ENCODE data around the gene DZIP3.

Gene DZIP3, protein sequence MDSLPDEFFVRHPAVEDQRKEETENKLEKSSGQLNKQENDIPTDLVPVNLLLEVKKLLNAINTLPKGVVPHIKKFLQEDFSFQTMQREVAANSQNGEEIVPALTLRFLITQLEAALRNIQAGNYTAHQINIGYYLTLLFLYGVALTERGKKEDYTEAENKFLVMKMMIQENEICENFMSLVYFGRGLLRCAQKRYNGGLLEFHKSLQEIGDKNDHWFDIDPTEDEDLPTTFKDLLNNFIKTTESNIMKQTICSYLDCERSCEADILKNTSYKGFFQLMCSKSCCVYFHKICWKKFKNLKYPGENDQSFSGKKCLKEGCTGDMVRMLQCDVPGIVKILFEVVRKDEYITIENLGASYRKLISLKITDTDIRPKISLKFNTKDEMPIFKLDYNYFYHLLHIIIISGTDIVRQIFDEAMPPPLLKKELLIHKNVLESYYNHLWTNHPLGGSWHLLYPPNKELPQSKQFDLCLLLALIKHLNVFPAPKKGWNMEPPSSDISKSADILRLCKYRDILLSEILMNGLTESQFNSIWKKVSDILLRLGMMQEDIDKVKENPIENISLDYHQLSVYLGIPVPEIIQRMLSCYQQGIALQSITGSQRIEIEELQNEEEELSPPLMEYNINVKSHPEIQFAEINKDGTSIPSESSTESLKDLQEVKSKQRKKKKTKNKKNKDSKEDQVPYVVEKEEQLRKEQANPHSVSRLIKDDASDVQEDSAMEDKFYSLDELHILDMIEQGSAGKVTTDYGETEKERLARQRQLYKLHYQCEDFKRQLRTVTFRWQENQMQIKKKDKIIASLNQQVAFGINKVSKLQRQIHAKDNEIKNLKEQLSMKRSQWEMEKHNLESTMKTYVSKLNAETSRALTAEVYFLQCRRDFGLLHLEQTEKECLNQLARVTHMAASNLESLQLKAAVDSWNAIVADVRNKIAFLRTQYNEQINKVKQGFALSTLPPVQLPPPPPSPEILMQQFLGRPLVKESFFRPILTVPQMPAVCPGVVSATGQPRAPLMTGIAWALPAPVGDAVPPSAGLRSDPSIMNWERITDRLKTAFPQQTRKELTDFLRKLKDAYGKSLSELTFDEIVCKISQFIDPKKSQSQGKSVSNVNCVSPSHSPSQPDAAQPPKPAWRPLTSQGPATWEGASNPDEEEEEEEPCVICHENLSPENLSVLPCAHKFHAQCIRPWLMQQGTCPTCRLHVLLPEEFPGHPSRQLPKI

DNA sequence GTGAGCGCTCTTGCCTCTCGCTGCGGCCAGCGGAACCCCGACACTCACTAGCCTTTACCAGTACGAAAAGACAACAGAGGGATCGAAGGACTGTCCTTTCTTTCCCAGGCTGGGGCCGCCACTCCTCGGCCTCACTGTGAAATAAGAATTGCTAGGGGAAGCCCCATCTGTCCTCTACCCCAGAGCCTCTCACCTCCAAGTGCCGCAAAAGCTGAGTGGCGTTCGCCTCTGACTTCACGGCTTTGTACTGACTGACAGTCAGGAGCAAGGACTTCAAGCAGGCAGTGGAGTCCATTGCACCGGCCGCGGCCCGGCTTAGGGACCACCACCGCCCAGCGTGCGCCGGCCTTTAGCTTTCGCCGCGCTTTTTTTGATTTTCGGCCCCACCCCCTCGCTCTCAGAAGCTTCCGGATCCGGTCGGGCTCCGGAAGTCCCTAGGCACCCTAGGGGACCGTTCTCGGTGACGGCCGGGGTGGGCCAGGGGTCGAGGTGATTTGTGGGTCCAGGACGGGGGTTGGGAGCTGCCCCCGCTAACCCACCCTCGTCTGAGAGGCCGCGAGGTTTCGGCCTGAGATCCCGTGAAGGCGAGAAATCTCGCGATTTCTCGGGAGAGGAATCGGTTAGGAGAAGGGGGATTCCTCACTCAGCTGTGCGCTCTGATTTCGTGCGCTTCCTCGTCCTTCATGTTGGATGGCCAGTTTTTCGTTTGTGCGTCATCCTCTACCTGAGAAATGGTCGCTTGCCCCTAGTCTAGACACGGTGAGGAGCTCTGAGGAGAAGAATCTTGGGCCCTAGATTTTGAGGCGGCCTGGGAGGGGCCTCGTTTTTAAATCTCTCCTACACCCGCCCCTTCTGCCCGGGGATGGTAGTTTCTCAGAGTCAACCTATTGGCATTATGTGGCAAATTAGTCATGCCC is at the start of gene DZIP3, which contains the start of gene CIP2A:
DZIP3 (plus strand) TSS at position 642 of the 917 bp plus-strand sequence. CDS start 15,685 bp downstream, outside the sequence.
CIP2A (minus strand) TSS at position 358 of the 917 bp plus-strand sequence; CDS start at position 295, 63 bp downstream.
- DNase-seq = peak; percentile 76 to 89

DNA sequence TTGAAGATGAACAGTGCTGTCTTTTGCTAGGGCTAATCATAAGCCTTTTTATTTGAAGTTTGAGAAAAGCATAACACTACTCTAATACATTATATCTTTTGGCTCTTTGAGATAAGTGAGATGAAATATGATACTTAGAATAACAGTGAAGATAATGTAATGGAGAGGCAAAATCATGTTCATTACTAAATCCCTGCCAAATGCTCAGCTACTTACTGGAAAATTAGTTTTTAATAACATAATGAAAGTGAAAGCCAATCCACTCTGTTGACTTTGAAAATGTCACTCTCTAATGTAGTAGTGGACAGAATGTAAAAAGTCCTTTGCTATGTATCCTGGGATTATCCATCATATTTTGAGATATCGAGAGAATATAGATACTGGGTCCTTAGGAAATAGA is 43.3 kb upstream of the DZIP3 start:
- no peak for DNase-seq

DNA sequence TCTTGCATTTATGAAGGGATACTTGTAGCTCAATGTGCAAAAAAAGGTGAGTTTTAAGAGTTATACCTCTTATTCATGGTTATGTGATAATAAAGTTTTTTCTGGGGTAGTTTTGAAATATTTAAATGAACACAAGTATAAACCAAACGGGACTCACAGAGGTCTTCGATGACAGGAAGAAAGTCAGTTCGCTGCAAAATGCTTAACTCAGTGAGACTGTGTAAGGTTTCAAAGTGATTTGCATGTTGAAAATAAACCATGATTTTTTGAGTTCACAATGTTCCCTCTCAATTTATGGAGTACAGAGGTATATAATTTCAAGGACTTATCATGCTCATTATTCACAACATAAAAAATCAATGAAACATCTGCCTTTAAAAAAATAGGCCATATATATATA is 42.8 kb upstream of the DZIP3 start:
- DNase-seq = no peak

DNA sequence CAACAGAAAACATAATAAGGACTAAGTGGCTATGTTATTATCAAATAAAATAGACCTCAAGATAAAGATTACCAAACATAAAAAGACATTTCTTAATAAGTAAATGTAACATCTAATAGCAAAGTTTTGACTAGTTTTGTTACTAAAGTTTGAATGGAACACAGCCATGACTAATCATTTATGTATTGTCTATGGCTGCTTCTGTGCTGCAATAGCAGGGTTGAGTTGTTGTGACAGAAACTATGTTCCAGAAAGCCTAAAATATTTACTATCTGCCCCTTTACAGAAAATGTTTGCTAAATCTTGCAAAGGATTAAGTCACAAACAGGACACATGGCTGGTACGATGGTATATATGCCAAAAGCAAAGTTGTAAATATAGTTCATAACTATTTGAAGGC is 41.2 kb upstream of the DZIP3 start:
- no peak for DNase-seq

DNA sequence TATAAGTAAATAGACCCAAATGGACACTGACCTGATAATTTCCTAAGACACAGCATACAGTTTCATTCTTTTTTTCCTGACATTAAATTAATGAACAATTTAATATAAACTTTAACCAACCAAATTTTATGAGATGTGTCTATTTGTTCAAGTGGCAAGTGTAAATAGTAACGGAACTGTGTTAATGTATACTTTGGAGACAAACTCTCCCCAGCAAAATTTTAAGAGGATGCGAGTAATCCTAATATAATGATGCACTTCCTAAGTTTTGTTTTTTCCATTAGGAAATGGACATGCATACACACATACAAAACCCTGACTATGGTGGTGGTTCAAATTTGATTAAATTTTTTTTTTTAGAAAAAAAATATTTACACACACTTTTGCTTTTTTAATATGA is 40.6 kb upstream of the DZIP3 start:
- DNase-seq = no peak

DNA sequence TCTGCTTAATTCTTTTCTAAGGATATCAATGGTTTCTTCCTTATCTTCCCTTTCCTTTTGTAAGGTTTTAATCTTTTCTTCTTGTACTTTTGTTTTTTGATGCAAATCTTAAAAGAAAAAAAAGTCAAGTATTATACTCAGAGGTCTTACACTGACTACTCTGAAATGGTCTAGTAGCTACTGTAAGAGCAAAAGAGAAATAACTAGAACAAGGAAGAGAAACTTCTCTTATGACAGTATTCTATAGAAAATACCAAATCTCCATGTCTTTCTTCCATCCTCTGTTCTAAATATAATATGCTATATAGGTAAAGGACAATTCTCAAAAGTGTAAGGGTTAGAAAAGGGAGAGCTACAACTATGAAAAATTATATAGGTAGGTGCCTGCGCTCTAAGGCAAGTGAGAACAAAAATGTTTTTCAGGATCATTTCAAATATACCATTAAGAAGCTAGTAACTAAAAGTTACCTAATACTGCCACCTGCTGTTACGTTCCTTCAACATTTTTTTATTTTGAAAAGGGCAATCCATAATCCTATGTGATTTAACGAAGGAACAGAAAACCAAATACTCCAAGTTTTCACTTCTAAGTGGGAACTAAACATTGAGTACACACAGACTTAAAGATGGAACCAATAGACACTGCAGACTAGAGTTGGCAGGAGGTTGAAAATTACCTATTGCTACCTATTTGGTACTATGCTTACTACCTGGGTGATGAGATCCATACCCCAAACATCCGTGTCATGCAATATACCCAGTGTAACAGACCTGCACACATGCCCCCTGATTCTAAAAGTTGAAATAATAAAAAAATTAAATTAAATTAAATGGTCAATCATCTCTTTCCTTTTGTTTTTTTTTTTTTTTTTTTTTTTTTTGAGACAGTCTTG is 37.0 kb upstream of the DZIP3 start:
- DNase-seq = peak in 1 of 2 experiments; percentile 40

DNA sequence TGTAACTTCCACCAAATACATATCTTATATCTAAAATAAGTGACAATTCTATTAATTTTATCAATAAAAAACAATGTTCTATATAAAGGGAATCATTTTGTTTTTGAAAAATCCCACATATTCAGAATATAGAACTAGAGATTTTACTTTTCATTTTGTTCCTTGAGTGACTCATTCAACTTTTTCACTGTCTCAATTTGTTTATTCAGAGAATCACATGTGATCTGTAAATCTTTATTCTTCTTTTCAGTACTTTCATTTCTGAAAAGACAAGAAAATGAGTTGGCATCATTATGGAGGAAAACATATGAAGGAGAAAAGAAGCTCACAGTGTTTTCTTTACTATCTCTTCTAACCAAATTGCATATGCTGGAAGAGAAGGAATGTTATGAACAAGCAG is 35.3 kb upstream of the DZIP3 start:
- no peak for DNase-seq

DNA sequence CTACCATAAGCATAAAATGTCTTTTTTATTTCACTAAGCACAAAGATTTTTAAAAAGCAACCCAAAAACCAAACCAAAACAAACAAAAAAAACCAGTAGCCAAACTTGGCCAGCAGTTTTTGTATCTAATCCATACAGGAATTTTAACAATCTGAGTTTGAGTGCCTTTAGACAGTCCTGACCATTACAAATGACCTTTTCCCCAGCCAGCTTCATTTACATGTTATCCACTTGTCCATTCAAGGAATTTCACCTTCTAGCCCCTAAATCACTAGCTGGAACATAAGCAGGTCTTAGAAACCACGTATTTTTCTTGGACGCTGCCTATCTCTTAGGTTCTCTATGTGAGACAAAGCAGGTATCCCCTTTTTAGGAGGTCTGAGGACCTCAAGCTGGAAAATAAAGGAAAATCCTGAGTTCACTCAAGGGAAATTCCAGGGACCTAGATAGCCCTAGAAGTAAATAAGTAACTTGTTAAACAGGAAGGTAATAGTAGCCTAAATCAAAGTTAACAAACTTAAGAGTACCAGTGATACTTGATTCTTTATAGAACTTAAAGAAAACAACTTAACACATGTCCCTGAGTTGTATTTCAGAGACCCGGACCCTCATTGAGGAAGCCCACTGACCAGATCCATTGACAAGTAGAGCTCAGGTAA is 34.5 kb upstream of the DZIP3 start:
- no peak for DNase-seq

DNA sequence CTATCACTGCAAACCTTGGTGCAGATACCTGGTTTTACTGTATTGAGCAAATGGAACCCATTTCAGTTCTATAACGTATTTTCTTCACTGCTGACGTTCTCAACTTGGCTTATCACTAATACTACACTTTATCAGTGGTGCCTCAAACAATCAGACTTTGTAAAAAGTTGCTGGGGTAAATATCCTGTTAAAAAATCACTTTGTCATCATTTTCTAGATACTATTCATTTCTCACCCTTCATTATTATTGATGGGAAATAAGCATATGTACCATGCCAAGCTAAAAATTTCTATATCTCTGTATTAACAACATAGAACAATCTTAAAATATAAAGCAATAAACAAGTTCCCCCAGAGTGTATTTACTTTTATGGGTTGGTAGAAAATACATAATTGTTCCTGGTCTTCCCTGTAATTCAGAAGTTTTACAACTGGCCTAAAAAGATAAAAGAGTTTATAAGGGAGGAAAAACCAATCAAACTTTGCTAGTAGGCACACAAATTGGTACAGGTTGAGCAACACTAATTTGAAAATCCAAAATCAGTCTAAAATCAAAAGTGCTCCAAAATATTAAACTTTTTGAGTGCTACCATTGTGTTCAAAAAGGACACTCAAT is 33.4 kb upstream of the DZIP3 start:
- DNase-seq = no peak

DNA sequence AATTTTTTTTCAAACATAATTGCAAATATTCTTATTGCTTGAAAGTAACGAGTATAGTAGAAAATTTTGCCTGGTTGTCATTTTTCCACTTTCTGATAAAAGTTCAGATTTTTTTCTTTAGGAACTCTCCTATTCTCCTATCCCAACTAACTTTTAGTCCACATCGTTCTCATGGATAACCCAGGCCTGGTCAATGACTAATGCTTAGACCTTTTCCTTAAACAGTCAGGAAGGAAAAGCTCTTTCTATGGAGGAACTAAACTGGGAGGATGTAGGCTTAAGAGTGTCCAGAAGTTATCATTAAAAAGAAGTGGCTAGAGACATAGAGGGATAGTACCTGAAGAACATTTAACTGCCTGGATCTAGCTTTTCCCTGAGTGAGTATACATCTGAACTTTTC is 27.0 kb upstream of the DZIP3 start:
- no peak for DNase-seq

DNA sequence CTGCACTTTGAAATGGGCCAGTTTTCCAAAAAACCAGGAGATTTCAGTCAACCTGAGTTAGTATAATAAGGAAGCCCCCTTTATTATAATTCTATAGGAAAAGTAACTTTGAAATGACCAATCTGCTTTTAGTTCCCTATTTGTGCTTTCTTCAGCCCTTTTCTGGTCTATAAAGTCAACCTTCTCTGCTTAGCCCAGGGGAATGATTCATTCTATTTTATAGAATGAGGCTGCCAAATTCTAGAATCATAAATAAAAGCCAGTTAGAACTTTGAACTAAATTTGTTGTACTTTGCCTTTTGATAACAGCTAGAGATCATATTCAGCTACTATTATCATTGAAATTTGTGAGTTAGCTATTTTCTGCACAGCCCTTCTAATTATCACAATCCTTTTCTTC is 25.0 kb upstream of the DZIP3 start:
- no peak for DNase-seq

DNA sequence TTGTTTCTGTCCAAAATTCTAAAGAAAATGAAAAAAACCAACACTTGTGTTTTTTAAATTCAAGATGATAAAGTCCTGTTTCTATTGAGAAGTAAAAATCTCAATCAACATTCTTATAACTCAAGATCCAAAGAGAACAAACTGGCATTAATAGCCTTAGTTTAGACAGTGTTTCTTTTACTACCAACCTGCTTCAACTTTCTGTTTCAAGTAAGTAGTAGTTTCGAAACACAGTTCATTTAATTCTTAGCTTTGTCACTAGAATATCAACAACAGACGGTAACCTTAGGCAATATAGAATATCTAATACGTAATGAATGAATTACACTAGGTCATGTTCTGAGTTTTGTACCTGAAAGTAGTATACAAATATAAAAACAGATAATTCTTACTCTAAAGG is 24.0 kb upstream of the DZIP3 start:
- DNase-seq = no peak

DNA sequence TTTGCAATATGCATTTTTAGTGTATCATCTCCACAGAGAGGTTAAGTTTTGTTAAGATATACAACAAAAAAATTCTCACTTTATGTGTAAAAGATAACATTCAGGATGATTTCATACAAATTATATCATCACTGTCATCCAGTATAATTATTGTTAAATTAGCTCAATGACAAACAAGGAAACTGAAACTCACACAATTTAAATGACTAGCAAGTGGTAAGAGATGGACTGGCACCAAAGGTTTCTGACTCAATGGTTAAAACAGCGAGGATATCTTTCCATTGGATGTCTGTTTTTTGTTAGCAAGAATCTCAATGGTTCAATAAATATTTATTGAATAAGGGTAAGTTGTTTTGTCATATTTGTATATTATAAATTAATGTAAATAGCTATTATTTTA is 22.9 kb upstream of the DZIP3 start:
- DNase-seq = no peak

DNA sequence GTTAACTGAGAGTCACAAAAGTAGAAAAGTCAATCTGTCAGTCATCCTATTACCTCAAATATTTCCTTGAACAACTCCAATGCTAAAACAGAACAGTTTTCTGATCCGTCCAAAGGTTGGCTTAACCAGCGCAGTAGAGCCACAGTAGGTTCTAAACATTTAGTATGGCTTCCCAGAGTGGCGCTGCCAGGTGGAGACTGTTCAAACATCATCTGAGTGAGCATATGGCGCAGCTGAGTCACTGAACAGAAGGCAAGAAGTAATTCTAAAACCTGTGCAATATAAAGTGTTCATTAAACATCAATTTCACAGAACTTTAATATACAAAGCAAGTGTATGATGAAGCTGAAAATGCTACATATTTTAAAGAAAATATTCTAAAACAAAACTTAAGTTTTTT is 20.2 kb upstream of the DZIP3 start:
- DNase-seq = no peak

DNA sequence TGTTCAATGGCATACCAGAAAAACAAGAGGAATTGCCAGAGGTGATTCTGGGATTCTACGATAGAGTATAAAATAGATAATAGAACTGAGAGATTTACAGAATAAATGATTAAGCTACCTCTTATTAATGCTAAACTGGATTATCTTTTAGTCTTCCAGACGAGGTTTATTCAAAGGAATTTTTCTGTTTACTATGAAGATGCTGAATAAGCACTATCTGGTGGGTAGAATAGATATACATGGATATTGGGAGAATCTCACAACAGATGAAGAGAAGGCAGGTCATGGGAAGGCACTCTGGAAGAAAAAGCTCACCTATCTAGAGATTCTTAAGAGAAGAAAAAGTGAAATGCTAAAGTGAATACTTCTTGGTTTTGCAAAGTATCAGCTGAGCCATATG is 11.5 kb upstream of the DZIP3 start:
- no peak for DNase-seq

DNA sequence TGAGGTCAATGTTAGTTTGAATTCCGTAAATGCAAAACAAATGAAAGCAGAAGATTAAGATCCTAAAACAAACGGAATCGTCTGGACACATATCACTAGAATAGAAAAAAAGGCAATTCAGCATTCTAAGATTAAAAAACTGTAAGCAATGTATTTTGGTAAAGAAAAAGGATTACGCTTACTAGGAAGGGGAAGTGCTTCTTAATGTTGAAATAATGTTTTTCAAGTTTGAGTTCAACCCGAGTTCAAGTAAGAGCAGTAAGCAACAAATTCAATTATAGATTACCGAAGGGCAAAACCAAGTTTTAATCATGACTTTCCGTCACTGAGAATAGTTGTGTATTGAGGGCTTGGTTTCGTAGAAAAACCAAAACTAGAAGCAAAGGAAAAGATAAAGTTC is 921 bp upstream of the DZIP3 start:
- DNase-seq = no peak

DNA sequence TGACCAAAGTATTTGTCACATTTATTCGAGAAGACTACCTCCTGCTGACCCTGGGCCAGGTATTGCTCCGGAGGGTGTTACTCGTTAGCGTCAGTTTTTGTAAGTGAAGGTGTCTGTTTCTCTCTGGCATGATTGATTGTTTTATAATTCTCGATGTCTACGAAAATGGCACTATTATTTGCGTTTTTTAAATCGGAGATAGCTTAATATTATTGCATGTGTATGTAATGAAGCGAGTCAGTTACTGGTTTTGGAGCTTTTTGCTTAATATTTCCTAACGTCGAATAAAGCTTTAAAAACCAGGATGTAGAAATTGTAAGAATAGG is 439 bp downstream of the DZIP3 start:
- no peak for DNase-seq

DNA sequence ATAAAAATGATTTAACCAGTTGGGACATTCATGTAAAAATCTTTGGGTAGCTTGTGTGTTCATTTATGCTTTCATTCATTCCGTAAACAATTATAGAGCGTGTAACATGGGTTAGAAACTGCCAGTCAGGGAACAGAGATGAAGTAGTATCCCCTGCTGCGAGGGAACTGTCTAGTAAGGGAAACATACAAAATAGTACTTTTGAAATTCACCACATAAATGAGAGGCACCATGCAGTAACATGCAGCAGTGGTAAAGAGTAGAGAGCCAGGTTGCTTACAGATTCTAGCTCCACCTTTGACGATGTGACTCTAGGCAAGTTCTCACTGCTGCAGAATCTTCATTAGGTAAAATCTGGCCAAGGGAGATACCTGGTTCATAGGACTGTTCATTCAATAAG is 938 bp downstream of the DZIP3 start:
- no peak for DNase-seq

DNA sequence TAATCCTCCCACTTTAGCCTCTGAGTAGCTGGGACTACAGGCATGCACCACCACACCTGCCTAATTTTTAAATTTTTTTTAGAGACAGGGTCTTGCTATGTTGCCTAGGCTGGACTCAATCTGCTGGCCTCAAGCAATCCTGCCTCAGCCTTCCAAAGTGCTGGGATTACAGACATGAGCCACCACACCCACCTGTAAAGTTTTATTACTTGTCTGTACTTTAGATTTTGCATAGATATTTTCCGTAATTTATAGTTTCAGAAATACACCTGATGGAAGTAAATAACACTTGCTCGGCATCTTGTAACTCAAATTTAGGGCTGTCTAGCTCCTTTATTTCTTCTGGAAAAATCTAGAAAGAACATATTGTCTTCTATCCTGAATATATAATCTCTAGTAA is 5.8 kb downstream of the DZIP3 start:
- no peak for DNase-seq

DNA sequence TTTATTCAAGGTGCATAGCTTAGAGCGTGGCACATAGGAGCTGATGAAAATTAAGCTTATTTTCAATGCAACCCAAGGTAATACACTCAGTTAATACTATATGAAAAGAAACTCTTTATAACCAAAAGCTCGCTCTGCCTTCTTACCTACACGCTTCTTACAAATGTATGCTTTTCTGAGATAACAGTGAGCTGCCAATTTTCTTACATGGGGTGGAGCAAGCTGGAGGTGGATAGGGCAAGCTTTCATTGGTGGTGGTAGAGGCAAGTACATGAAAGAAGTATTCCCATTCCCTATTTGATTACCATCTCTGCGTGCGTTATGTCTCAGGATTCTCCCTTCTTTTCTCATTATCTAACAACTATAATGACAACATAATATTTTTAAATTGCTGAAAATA is 8.9 kb downstream of the DZIP3 start:
- DNase-seq = no peak
